ENCODE data around the gene ACAD9.

ACAD9 gene

DNA sequence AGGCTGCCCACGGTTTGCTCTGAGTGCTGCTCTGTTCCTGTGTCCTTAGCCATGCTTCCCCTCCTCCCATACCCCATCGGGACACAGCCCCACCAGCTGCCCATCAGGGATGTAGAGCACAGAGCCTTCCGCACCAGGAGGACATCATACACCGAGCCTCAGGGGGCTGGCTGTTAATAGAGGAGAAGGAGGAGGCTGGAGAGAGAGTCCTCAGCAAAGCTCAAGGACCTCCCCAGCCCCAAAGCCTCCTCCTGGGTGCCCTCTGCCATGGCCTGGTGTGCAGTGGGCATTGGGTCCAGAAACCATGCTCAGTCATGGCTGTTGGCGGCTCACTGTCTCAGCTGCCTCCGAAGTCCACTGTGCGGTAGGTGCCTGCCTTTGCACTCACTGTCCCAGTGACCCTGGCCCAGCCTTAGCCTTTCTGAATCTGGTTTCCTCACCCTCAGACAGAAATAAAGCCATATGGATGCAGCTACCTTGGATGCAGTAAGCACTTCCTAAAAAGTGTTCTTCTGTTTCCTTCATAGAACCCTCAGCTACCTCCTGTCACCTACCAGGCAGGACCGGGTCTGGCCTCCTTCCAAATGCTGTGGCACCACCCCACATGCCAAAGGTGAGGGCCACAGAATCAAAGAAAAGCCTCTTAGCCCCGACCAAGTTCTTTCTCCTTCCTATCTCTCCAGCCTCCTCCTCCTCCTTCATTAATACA is 53.9 kb downstream of the ACAD9 start:
- H3K27me3 Mint-ChIP-seq: no peaks in the 10 kb centered on the region
- H3K36me3 Mint-ChIP-seq: no peaks in the 10 kb centered on the region
- peak overlapping the region; percentile 65 for H3K27ac Mint-ChIP-seq
- no peaks in the 10 kb centered on the region for H3K9me3 Mint-ChIP-seq
- no peak overlapping the region for H3K4me3 Mint-ChIP-seq
- H3K4me1 Mint-ChIP-seq: no peaks in the 10 kb centered on the region

DNA sequence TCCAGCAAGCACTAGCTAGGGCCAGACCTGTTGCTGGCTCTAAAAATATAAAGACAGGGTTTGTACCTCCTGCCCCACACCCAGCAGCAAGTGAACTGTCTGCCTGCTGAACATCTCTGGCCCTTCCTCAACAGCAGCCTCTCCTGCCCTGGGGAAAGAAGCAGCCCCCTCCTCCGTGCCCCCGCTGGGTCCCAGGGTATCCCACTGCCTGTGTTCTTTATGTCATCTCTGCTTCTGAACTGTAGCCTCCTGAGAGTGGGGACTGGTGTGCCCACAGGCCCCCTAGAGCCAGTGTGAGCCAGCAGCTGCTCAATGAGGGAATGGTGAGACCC is 54.5 kb downstream of the ACAD9 start:
- no peaks in the 10 kb centered on the region for H3K4me1 Mint-ChIP-seq
- no peak overlapping the region for H3K4me3 Mint-ChIP-seq
- H3K36me3 Mint-ChIP-seq: no peaks in the 10 kb centered on the region
- H3K27ac Mint-ChIP-seq: no peak overlapping the region
- no peaks in the 10 kb centered on the region for H3K27me3 Mint-ChIP-seq
- H3K9me3 Mint-ChIP-seq: no peaks in the 10 kb centered on the region

DNA sequence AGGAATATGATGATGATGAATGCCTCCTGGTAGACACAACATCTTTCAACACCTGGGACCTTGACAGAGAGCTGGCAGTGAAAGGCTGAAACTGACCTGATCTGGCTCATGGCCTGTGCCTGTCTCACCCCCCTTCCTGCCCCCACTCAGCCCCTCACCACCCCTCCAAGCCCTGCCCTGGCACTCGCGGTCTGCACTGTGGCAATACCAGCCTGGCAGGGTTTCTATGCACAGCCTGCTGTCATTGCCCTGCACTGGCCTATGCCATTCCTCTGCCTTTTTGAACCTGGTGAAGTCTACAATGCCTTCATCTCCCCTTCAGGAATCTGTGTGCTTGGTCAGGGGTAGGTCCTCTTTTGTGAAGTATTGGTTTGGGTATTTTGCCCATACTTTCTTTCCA is 56.5 kb downstream of the ACAD9 start:
- no peaks in the 10 kb centered on the region for H3K27me3 Mint-ChIP-seq
- no peak overlapping the region for H3K27ac Mint-ChIP-seq
- H3K4me1 Mint-ChIP-seq: no peaks in the 10 kb centered on the region
- no peak overlapping the region for H3K4me3 Mint-ChIP-seq
- H3K36me3 Mint-ChIP-seq: no peaks in the 10 kb centered on the region
- H3K9me3 Mint-ChIP-seq: no peaks in the 10 kb centered on the region

GRCh38 chr3:128936341-128936740 is 56.9 kb downstream of the ACAD9 start:
- Mint-ChIP-seq H3K36me3 (no peaks in the 10 kb centered on the region), H3K4me1 (no peaks in the 10 kb centered on the region), H3K9me3 (no peaks in the 10 kb centered on the region), H3K4me3 (no peak overlapping the region), H3K27me3 (no peaks in the 10 kb centered on the region), H3K27ac (no peak overlapping the region)

- Mint-ChIP-seq H3K4me1 (no peaks in the 10 kb centered on the region), H3K36me3 (no peaks in the 10 kb centered on the region), H3K27ac (no peak overlapping the region), H3K9me3 (no peaks in the 10 kb centered on the region), H3K27me3 (no peaks in the 10 kb centered on the region), H3K4me3 (no peak overlapping the region)
Measured at GRCh38 chr3:128940252-128940651, 60.8 kb downstream of the ACAD9 start.

DNA sequence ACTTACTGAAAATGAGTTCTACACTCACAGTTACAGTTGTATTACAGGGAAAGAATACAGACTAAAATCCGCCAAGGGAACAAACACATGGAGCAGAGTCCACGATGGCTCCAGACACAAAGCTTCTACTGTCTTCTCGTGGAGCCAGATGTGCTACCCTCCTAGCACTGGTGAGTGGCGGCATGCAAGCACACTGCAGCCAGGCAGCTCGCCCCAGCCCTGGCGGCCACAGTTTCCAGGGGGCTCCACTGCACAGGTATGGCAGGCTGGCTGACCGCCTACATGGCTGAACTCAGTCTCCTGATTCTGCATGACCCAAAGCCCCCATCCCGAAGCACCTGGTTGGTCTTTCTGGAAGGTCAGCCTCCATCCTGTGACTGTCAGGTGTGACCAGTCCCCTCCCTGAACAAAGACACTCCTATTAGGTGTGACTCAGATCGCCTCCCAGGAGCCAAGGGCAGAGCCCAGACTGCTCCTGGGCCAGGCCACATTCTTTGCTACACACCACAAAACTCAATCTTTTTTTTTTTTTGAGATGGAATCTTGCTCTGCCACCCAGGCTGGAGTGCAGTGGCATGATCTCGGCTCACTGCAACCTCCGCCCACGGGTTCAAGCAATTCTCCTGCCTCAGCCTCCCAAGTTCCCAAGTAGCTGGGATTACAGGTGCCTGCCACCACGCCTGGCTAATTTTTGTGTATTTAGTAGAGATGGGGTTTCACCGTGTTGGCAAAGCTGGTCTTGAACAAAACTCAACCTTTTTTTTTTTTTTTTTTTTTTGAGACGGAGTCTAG is 62.9 kb downstream of the ACAD9 start:
- Mint-ChIP-seq H3K36me3 (no peaks in the 10 kb centered on the region), H3K27ac (no peak overlapping the region), H3K4me3 (no peak overlapping the region)

DNA sequence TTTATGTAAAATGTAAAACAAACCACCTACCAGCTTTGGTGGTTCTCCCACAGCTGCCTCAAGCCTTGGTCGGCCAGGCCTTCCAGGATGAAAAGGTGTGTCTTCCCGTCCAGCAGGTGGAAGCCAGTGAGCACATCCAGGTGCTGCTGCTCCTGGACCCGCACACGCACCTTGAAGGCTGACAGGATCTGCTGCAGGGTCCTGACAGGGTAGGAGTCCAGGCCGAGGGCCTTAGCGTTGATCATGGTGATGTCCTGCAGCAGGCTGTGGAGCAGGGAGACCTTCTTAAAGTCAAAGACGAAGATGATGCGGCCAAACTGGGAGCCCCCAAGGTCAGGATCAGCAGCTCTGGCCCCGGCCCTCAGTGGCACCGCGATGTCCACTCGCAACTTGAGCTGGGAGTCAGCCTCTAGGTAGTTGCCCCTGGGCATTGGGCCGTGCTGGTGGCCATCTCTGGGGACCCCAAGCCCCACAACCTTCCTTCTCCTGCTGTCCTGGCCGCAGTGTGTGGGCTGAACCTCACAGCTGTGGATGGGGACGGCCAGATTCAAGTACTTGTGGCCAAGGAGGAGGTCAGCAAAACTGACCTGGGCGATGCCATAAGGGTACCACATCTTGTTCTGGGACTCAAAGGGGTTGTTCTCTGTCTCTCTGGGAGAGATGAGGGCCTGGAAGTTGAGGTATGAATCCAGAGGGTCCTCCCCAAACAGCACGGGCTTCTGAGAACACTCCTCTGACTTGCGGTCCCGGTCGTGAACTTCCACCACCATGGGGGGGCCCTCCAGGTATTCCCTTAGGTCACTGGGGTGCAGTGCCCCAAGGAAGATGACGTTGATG is 65.8 kb downstream of the ACAD9 start:
- no peaks in the 10 kb centered on the region for H3K27me3 Mint-ChIP-seq
- no peaks in the 10 kb centered on the region for H3K36me3 Mint-ChIP-seq
- H3K27ac Mint-ChIP-seq: no peak overlapping the region
- H3K9me3 Mint-ChIP-seq: no peaks in the 10 kb centered on the region
- no peak overlapping the region for H3K4me3 Mint-ChIP-seq
- no peaks in the 10 kb centered on the region for H3K4me1 Mint-ChIP-seq

More for the DNA sequence above, 62.9 kb downstream of the ACAD9 start:
- Mint-ChIP-seq H3K4me1 (no peaks in the 10 kb centered on the region), H3K27me3 (no peaks in the 10 kb centered on the region), H3K9me3 (no peaks in the 10 kb centered on the region)

GRCh38 chr3:128945878-128946175 is 66.4 kb downstream of the ACAD9 start:
- no peaks in the 10 kb centered on the region for H3K4me1 Mint-ChIP-seq
- no peaks in the 10 kb centered on the region for H3K36me3 Mint-ChIP-seq
- no peaks in the 10 kb centered on the region for H3K27me3 Mint-ChIP-seq
- no peak overlapping the region for H3K4me3 Mint-ChIP-seq
- H3K9me3 Mint-ChIP-seq: no peaks in the 10 kb centered on the region
- H3K27ac Mint-ChIP-seq: no peak overlapping the region

DNA sequence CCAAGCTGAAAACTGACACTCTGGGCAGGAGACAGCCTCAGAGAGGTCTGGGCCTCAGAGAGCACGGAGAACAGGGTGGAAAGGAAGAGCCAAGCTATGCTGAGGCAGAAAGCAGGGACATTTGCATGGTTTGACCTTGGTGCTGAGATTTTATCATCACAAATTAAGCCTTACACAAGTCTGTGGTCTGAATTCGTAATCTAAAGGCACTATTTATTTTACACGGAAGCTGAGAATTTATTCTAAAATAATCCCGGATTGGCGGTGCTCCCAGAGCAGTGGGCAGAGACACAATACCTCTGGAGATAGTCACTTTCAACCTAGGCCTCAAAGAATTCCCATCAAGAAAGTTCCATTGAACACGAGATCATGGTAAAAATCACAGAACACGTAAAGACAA is 67.0 kb downstream of the ACAD9 start:
- Mint-ChIP-seq H3K9me3 (no peaks in the 10 kb centered on the region), H3K4me1 (no peaks in the 10 kb centered on the region), H3K36me3 (no peaks in the 10 kb centered on the region), H3K27me3 (no peaks in the 10 kb centered on the region), H3K27ac (no peak overlapping the region), H3K4me3 (no peak overlapping the region)

- no peak overlapping the region for H3K4me3 Mint-ChIP-seq
- H3K27ac Mint-ChIP-seq: no peak overlapping the region
- H3K4me1 Mint-ChIP-seq: no peaks in the 10 kb centered on the region
- no peaks in the 10 kb centered on the region for H3K9me3 Mint-ChIP-seq
- no peaks in the 10 kb centered on the region for H3K36me3 Mint-ChIP-seq
- no peaks in the 10 kb centered on the region for H3K27me3 Mint-ChIP-seq
Measured at GRCh38 chr3:128949158-128949557, 69.7 kb downstream of the ACAD9 start.

DNA sequence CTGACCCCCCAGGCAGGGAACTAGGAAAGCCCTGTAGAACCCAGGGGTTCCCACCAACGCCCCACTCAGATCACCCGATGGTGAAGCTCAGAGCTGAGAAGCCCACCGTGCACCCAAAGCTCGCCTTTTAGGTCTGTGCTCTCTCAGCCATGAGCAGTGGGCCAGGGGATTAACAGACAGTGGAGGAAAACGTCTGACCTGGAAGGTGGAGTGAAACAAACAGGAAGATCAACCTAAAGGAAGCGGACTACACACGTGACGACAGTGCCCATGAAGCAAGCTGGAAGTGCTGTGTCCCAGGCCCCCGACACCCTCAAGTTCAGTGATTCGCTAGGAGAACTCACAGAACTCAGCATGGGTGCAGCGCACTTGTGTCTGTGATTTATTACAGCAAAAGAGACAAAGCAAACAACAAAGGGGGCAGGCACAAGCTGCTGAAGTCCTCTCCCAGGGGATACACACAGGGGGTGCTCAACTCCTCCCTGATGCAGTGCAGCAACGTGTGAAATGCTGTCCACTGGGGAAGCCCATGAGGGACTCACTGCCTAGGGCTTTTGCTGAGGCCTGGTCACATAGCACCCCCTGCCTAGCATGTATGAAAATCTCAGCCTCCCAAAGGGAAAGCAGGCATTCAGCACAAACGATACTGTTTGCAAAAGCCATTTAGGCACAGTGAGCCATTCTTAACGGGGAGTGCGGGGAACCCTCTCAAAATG is 71.0 kb downstream of the ACAD9 start:
- Mint-ChIP-seq H3K36me3 (no peaks in the 10 kb centered on the region), H3K4me3 (no peak overlapping the region), H3K9me3 (no peaks in the 10 kb centered on the region), H3K4me1 (no peaks in the 10 kb centered on the region), H3K27me3 (no peaks in the 10 kb centered on the region), H3K27ac (no peak overlapping the region)

DNA sequence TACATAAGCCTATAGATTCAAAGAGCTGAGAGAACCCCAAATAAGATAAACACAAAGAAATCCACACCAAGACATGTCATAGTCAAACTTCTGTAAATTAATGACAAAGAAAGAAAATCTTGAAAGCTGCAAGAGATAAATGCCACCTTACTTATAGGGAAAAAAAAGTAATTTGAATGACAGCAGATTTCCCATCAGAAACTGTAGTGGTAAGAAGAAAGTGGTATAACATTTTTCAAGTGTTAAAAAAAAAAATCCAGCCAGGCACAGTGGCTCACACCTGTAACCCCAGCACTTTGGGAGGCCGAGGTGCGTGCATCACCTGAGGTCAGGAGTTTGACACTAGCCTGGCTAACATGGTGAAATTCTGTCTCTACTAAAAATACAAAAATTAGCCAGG is 77.0 kb downstream of the ACAD9 start:
- H3K4me1 Mint-ChIP-seq: no peaks in the 10 kb centered on the region
- H3K9me3 Mint-ChIP-seq: no peaks in the 10 kb centered on the region
- no peaks in the 10 kb centered on the region for H3K27me3 Mint-ChIP-seq
- H3K27ac Mint-ChIP-seq: no peak overlapping the region
- H3K36me3 Mint-ChIP-seq: peaks cover 1% of the 10 kb centered on the region
- H3K4me3 Mint-ChIP-seq: no peak overlapping the region
